NB4 (cell line): ENCODE data around the gene TSPAN5.

ENCODE experiments used
- CTCF ChIP-seq: IDR thresholded peaks from one replicate; pipeline ENCODE4 v1.5.1; 2012; ENCODE audit warnings: low read depth, low read length
- POLR2A ChIP-seq: IDR thresholded peaks from 2 replicates; pipeline ENCODE4 v1.6.1; 2011; ENCODE audit warnings: mild to moderate bottlenecking; ENCODE audit not compliant: insufficient read length; ENCODE audit errors: extremely low read depth

- no peak for TF ChIP-seq CTCF
- TF ChIP-seq POLR2A: no peak
Observed at GRCh38 chr4:98674404-98675173, 16.2 kb upstream of the TSPAN5 start.
